ENCODE measurements around the gene CYP46A1.
"Not testable (repeated sequence)": the region's sequence is repeated elsewhere in the genome, so short reads cannot be mapped to it uniquely, and the experiment has no call there.

Gene CYP46A1

DNA sequence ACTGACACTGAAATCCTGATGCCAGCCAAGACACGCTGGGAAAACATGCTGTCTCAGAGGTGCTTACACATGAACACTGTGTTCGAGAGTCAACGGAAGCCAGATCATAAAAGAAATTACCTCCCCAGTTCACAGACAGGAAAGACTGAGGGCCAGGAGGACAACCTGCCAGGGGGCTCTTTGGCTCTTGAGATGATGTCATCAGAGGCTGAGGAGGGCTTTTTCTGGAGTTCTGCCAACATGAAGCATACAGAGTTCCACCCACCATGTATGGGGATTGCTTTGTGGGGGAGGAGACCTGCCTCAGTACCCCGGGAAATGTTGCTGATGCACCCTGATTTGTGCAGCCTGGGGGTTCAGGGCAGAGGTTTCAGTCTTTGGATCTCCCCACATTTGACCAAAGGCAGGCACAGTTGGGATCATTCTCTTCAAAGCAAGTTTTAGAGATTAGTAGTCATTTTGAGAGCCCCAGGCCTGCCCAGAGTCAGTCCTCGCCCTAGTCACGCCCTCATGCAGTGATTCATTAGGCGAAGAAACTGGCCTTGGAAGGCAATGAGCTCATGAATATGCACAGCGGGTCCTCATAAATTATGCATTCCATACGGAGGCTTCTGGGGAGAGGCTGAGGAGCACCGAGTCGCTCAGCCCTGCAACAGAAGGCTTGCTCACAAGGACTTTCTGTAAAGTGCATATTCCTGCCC, 74.2 kb downstream of the CYP46A1 start:
- H3K4me3 ChIP-seq (ENCODE audit: low read depth in 1 of 2, low read length in 1 of 2) = no peak overlapping the region
- no peaks in the 10 kb centered on the region for H3K36me3 ChIP-seq
- H3K27me3 ChIP-seq = peaks cover 20% of the 10 kb centered on the region
- no peak for TF ChIP-seq CTCF (IDR thresholded peaks at IDR 0.05)
- no peak overlapping the region for H3K27ac ChIP-seq
- H3K9me3 ChIP-seq = no peaks in the 10 kb centered on the region
- H3K4me1 ChIP-seq (ENCODE audit: control insufficient read depth in 1 of 2, insufficient read depth in 1 of 2, low read depth in 1 of 2, low read length in 1 of 2) = no peaks in the 10 kb centered on the region

- no peak overlapping the region for H3K4me3 ChIP-seq (ENCODE audit: low read depth in 1 of 2, low read length in 1 of 2)
- H3K9me3 ChIP-seq = no peaks in the 10 kb centered on the region
- no peaks in the 10 kb centered on the region for H3K36me3 ChIP-seq
- TF ChIP-seq CTCF (IDR thresholded peaks at IDR 0.05) = no peak
- no peaks in the 10 kb centered on the region for H3K4me1 ChIP-seq (ENCODE audit: control insufficient read depth in 1 of 2, insufficient read depth in 1 of 2, low read depth in 1 of 2, low read length in 1 of 2)
- no peak overlapping the region for H3K27ac ChIP-seq
- H3K27me3 ChIP-seq = peaks cover 13% of the 10 kb centered on the region
Observed at GRCh38 chr14:99758872-99759545, 74.9 kb downstream of the CYP46A1 start.

DNA sequence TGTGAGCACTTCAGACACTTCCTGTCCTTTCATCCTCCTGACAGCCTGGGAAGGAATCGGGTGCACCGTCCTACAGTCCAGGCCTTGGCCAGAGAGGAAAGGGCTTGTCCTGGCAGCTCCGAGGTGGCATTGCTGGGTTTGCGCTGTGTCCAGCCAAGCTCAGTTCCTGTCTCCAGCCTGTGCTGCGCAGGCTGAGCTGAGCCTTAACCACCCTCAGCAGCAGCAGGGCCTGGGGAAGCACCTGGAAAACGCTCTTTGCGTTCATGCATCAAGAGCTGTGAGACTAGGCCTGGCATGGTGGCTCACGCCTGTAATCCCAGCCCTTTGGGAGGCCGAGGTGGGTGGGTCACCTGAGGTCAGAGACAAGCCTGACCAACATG, 75.4 kb downstream of the CYP46A1 start:
- Histone ChIP-seq H3K36me3 (no peaks in the 10 kb centered on the region), H3K27ac (no peak overlapping the region), H3K4me3 (ENCODE audit: low read depth in 1 of 2, low read length in 1 of 2) (no peak overlapping the region), H3K27me3 (peaks cover 8% of the 10 kb centered on the region), H3K4me1 (ENCODE audit: control insufficient read depth in 1 of 2, insufficient read depth in 1 of 2, low read depth in 1 of 2, low read length in 1 of 2) (no peaks in the 10 kb centered on the region), H3K9me3 (no peaks in the 10 kb centered on the region)
- no peak for TF ChIP-seq CTCF (IDR thresholded peaks at IDR 0.05)

DNA sequence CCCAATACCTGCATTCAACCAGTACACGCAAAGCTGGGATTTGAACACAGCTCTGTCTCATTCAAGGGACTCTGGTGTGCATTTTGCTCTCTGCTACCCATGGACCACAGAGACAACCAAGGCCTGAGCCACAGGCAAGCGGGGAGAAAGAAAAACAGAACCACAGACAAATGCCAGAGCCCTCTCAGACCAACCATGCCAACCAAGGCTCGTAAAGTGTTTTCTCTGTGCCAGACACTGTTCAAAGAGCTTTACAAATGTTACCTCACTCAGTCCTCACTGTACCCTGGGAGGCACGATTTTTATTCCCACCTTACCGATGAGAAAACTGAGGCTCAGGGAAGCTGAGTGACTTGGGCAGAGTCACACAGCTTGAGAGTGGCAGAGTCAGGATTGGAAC, 76.7 kb downstream of the CYP46A1 start:
- Histone ChIP-seq H3K27ac (no peak overlapping the region), H3K36me3 (no peaks in the 10 kb centered on the region), H3K4me1 (ENCODE audit: control insufficient read depth in 1 of 2, insufficient read depth in 1 of 2, low read depth in 1 of 2, low read length in 1 of 2) (no peaks in the 10 kb centered on the region), H3K9me3 (no peaks in the 10 kb centered on the region), H3K27me3 (no peaks in the 10 kb centered on the region), H3K4me3 (ENCODE audit: low read depth in 1 of 2, low read length in 1 of 2) (no peak overlapping the region)
- no peak for TF ChIP-seq CTCF (IDR thresholded peaks at IDR 0.05)

GRCh38 chr14:99762911-99763310, 78.8 kb downstream of the CYP46A1 start:
- not testable (repeated sequence) for H3K27ac ChIP-seq; H3K27me3 ChIP-seq; H3K36me3 ChIP-seq; H3K9me3 ChIP-seq; H3K4me3 ChIP-seq (ENCODE audit: low read depth in 1 of 2, low read length in 1 of 2); H3K4me1 ChIP-seq (ENCODE audit: control insufficient read depth in 1 of 2, insufficient read depth in 1 of 2, low read depth in 1 of 2, low read length in 1 of 2)

DNA sequence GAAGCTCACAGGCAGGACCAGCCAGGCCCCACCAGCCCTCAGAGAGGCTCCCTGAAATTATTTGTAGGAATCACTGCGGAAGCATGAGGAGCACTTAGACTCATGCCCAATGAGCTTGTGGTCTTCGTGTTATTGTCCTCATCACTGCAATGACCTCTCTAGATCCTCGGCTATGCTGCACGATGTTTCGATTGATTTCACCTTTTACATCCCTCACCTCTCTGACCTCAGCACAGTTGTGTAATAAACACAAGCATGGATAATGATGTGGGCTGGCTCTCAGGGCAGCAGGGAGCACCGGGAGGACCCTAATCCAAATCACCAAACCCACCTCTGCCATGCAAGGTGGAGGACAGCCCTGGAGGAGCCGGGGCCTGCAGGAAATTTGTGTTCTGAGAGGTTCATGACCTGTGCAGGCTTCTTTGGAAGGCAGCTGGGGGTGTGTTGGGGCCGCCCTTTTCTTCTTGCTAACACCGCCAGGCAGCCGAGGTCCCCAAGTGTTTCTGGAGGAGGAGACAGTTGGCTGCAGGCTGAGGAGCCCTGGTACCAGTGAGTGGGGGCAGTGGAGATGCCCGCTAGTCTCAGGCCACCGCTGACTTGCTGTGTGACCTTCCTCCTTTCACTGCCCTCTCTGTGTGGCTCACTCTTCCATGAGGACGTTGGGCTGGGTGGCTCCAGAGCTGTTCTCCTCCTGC, 79.6 kb downstream of the CYP46A1 start:
- no peaks in the 10 kb centered on the region for H3K36me3 ChIP-seq
- no peak for TF ChIP-seq CTCF (IDR thresholded peaks at IDR 0.05)
- no peaks in the 10 kb centered on the region for H3K4me1 ChIP-seq (ENCODE audit: control insufficient read depth in 1 of 2, insufficient read depth in 1 of 2, low read depth in 1 of 2, low read length in 1 of 2)
- no peak overlapping the region for H3K27ac ChIP-seq
- no peaks in the 10 kb centered on the region for H3K27me3 ChIP-seq
- no peak overlapping the region for H3K4me3 ChIP-seq (ENCODE audit: low read depth in 1 of 2, low read length in 1 of 2)
- H3K9me3 ChIP-seq = no peaks in the 10 kb centered on the region
